MM.1S (cell line): Measurements from ENCODE around the gene PSAT1.

Source experiments
- DNase-seq: peaks from one replicate; pipeline ENCODE4 v3.0.0-alpha.2; 2015
- H2AFZ ChIP-seq: fragments of 300-600 bp; sonication (generic); 2 replicates; pipeline ENCODE4 v1.6.0; 2016; ENCODE audit warnings: antibody characterized with exemption, low read length
- H3F3A ChIP-seq: fragments of 300-600 bp; sonication (generic); 2 replicates; pipeline ENCODE4 v1.6.1; 2016; ENCODE audit warnings: mild to moderate bottlenecking, antibody characterized with exemption, low read length, moderate library complexity, mixed read lengths; ENCODE audit not compliant: insufficient read depth
- H3K27ac ChIP-seq: fragments of 300-600 bp; sonication (generic); 2 replicates; pipeline ENCODE4 v1.5.1; 2016; ENCODE audit warnings: mild to moderate bottlenecking, low read length
- H3K27me3 ChIP-seq: fragments of 300-600 bp; sonication (generic); replicated peaks from 2 replicates; pipeline ENCODE4 v1.6.0; 2016; ENCODE audit warnings: low read length; ENCODE audit not compliant: insufficient read depth
- H3K36me3 ChIP-seq: fragments of 300-600 bp; sonication (generic); replicated peaks from 2 replicates; pipeline ENCODE4 v1.6.1; 2016; ENCODE audit warnings: mild to moderate bottlenecking, low read length, mixed read lengths; ENCODE audit not compliant: insufficient read depth
- H3K4me1 ChIP-seq: fragments of 300-600 bp; sonication (generic); 2 replicates; pipeline ENCODE4 v1.6.1; 2016; ENCODE audit warnings: low read length, mixed read lengths
- H3K4me2 ChIP-seq: fragments of 300-600 bp; sonication (generic); 2 replicates; pipeline ENCODE4 v1.6.0; 2016; ENCODE audit warnings: low read depth, low read length
- H3K4me3 ChIP-seq: fragments of 300-600 bp; sonication (generic); 2 replicates; pipeline ENCODE4 v1.5.1; 2016; ENCODE audit warnings: low read length, mixed read lengths
- H3K79me2 ChIP-seq: fragments of 300-600 bp; sonication (generic); 2 replicates; pipeline ENCODE4 v1.6.1; 2016; ENCODE audit warnings: mixed run types, low read length, mixed read lengths
- H3K9ac ChIP-seq: fragments of 300-600 bp; sonication (generic); 2 replicates; pipeline ENCODE4 v1.6.1; 2016; ENCODE audit warnings: low read length, mixed read lengths
- H3K9me2 ChIP-seq: fragments of 300-600 bp; sonication (generic); replicated peaks from 2 replicates; pipeline ENCODE4 v1.6.1; 2016; ENCODE audit warnings: mild to moderate bottlenecking, low read length, mixed read lengths; ENCODE audit not compliant: insufficient read depth
- H3K9me3 ChIP-seq: fragments of 300-600 bp; sonication (generic); replicated peaks from 2 replicates; pipeline ENCODE4 v1.6.1; 2016; ENCODE audit warnings: mild to moderate bottlenecking, low read length, mixed read lengths; ENCODE audit not compliant: insufficient read depth
- H4K20me1 ChIP-seq: fragments of 300-600 bp; sonication (generic); 2 replicates; pipeline ENCODE4 v1.6.1; 2016; ENCODE audit warnings: mild to moderate bottlenecking, low read length, moderate library complexity, mixed read lengths; ENCODE audit not compliant: insufficient read depth
- EZH2 ChIP-seq: fragments of 300-600 bp; sonication (generic); optimal IDR thresholded peaks from 2 replicates; pipeline ENCODE3; 2017; ENCODE audit warnings: low read depth, mild to moderate bottlenecking, antibody characterized with exemption, low read length, mixed read lengths
- EZH2phosphoT487 ChIP-seq: fragments of 300-600 bp; sonication (generic); IDR thresholded peaks from 2 replicates; pipeline ENCODE4 v1.6.1; 2018; ENCODE audit warnings: antibody characterized with exemption, low read length
- TF ChIP-seq, protein P1 (sequence below): fragments of 300-600 bp; sonication (generic); IDR thresholded peaks from 2 replicates; pipeline ENCODE4 v1.5.1; 2016; ENCODE audit warnings: antibody characterized with exemption, low read length, mixed read lengths

Gene PSAT1

DNA sequence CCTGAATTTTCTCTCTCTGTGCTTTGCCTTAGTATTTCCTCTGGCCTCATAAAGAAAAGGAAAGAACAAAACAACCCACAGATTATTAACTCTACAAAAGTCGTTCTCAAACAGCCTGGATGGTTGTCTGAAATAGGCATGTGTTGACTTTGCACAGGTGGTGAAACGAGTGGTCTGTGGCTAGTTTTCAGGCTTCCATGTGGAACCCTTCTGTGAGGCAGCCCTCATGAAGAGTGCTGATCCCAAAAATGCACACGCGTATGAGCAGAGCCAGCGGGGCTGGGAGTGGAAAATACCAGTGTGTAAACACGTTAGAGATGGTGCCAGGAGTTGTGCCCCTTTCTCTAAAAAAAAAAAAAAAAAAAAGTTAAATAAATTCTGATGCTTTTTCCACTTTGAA lies 4.9 kb upstream of the PSAT1 start:
- no peaks in the 10 kb centered on the region for H3K4me1 ChIP-seq
- H3K9ac ChIP-seq: no peak overlapping the region
- no peak overlapping the region for H3K27ac ChIP-seq
- no peaks in the 10 kb centered on the region for H4K20me1 ChIP-seq
- DNase-seq: no peak
- TF ChIP-seq EZH2phosphoT487 (no peak), EZH2 (no peak)
- TF ChIP-seq, protein P1, sequence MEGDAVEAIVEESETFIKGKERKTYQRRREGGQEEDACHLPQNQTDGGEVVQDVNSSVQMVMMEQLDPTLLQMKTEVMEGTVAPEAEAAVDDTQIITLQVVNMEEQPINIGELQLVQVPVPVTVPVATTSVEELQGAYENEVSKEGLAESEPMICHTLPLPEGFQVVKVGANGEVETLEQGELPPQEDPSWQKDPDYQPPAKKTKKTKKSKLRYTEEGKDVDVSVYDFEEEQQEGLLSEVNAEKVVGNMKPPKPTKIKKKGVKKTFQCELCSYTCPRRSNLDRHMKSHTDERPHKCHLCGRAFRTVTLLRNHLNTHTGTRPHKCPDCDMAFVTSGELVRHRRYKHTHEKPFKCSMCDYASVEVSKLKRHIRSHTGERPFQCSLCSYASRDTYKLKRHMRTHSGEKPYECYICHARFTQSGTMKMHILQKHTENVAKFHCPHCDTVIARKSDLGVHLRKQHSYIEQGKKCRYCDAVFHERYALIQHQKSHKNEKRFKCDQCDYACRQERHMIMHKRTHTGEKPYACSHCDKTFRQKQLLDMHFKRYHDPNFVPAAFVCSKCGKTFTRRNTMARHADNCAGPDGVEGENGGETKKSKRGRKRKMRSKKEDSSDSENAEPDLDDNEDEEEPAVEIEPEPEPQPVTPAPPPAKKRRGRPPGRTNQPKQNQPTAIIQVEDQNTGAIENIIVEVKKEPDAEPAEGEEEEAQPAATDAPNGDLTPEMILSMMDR: no peak
- H3K79me2 ChIP-seq: no peaks in the 10 kb centered on the region; the same call in 1 of the 2 replicates
- no peaks in the 10 kb centered on the region for H3K36me3 ChIP-seq
- H3F3A ChIP-seq: no peaks in the 10 kb centered on the region
- no peak overlapping the region for H2AFZ ChIP-seq
- no peak overlapping the region for H3K4me2 ChIP-seq
- H3K9me2 ChIP-seq: no peaks in the 10 kb centered on the region
- H3K4me3 ChIP-seq: no peak overlapping the region
- H3K9me3 ChIP-seq: no peaks in the 10 kb centered on the region
- H3K27me3 ChIP-seq: no peaks in the 10 kb centered on the region

DNA sequence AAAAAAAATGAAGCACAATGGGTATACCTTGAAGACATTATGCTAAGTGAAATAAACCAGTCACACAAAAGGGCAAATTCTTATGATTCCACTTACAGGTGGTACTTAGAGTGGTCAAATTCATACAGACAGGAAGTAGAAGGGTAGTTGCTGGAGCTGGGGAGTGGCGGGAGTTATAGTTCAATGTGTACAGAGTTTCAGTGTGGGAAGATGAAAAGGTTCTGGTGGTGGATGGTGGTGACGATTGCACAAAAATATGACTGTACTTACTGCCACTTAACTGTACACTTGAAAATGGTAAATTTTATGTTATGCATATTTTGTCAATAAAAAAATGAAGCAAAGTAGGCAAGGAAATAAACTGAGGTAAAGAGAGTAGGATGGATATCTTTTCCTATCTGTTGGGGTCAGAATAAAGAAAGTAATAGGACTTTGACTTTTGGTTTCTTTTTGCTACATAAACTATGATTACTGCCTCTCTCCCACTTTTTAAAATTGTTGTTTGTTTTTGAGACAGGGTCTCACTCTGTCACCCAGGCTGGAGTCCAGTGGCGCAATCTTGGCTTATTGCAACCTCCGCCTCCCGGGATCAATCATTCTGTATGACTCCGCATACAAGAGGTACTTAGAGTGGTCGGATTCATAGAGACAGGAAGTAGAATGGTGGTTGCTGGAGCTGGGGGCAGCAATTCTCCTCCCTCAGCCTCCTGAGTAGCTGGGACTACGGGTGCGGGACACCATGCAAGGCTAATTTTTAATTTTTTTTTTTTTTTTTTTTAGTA lies 4.0 kb upstream of the PSAT1 start:
- Histone ChIP-seq H3K36me3 (no peaks in the 10 kb centered on the region), H3K4me1 (no peaks in the 10 kb centered on the region), H4K20me1 (no peaks in the 10 kb centered on the region), H2AFZ (no peak overlapping the region), H3K27me3 (no peaks in the 10 kb centered on the region), H3K4me3 (no peak overlapping the region), H3K4me2 (no peak overlapping the region), H3K79me2 (peaks cover 9% of the 10 kb centered on the region), H3K27ac (no peak overlapping the region), H3F3A (no peaks in the 10 kb centered on the region), H3K9ac (no peak overlapping the region), H3K9me2 (no peaks in the 10 kb centered on the region), H3K9me3 (no peaks in the 10 kb centered on the region)
- no peak for DNase-seq
- TF ChIP-seq, protein P1: no peak
- TF ChIP-seq EZH2 (no peak), EZH2phosphoT487 (no peak)

DNA sequence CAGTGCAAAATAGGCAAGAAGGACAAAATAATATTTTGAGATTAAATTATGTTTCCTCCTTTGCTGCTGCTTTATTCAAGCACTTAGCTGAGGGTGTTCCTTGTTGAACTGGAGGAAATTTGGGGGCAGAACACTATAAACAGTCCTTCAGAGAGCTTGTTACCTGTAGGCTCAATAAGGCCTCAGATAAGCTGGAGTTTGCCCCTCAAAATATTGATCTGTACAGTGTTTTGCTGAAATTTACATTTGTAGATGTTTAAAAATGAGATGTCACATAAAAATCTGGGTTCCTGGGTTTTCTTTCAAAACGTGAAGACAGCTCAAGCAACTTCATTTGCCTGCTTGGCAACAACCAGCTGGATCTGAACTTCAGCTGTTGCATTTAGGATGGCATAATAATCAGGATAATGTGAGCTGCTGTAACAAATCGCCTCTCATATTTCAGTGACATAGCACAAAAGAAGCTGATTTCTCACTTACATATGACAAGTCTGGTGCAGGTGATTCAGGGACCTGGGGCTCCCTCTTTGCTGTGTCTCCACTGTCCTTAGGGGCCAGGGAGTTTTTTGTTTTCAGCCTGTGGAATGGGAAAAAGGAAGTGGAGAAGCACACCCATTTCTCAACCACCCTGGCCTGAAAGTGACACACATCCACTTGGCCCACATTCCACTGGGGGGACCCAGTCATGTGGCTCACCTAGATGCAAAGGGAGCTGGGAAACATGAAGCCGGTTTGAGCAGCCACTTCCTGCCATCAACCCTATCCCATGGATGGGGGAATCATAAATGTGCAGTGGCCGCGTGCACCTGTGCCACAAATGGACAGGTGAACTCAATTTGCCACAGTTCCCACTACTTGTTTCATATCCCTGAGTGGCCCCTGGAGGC lies 2.4 kb upstream of the PSAT1 start:
- Histone ChIP-seq H3K79me2 (peaks cover 22% of the 10 kb centered on the region), H3K9ac (no peak overlapping the region), H3F3A (no peaks in the 10 kb centered on the region), H3K36me3 (no peaks in the 10 kb centered on the region), H3K27me3 (no peaks in the 10 kb centered on the region), H3K4me1 (no peaks in the 10 kb centered on the region), H3K4me3 (no peak overlapping the region), H3K9me2 (no peaks in the 10 kb centered on the region), H3K9me3 (no peaks in the 10 kb centered on the region), H2AFZ (no peak overlapping the region), H4K20me1 (no peaks in the 10 kb centered on the region), H3K4me2 (no peak overlapping the region), H3K27ac (no peak overlapping the region)
- TF ChIP-seq EZH2phosphoT487: no peak
- no peak for TF ChIP-seq EZH2
- TF ChIP-seq, protein P1: no peak
- no peak for DNase-seq
